RPMI7951 (cell line): Measurements from ENCODE around the gene S100A7. TPM values are rescaled to one million over a fixed set of nuclear protein-coding genes. Genes with fewer than 3 reads are reported as not detected.
"Not testable (repeated sequence)": the region's sequence is repeated elsewhere in the genome, so short reads cannot be mapped to it uniquely, and the experiment has no call there.

Experiments used
- DNase-seq: peaks from one replicate; pipeline ENCODE4 v3.0.0-alpha.2; 2012; ENCODE audit warnings: low read depth
- total RNA-seq: library from RNA; depleted of rRNA; stranded (reverse); fragments of >200 nt; shearing (Covaris generic); gene quantifications from 2 replicates; pipeline ENCODE4 v1.2.3, GENCODE V29; 2014

Gene S100A7
- total RNA-seq, 1 experiment from 2014 or later: not detected

GRCh38 chr1:153476491-153477093 lies 16.1 kb upstream of the S100A7 start:
- DNase-seq: no peak

- DNase-seq: peak; percentile 17
Observed at GRCh38 chr1:153475282-153475681, 14.8 kb upstream of the S100A7 start.

GRCh38 chr1:153474347-153474746 lies 13.9 kb upstream of the S100A7 start:
- no peak for DNase-seq

- DNase-seq: peak; percentile 54
Observed at GRCh38 chr1:153470707-153471106, 10.3 kb upstream of the S100A7 start.

GRCh38 chr1:153466908-153467307 lies 6.5 kb upstream of the S100A7 start:
- no peak for DNase-seq

- DNase-seq: peak; percentile 36
Observed at GRCh38 chr1:153465811-153466636, 5.6 kb upstream of the S100A7 start.

- DNase-seq: not testable (repeated sequence)
Observed at GRCh38 chr1:153462741-153463140, 2.3 kb upstream of the S100A7 start.

GRCh38 chr1:153459655-153460054 lies 796 bp downstream of the S100A7 start:
- no peak for DNase-seq

- DNase-seq: no peak
Observed at GRCh38 chr1:153456396-153456795, 4.1 kb downstream of the S100A7 start.

- DNase-seq: not testable (repeated sequence)
Observed at GRCh38 chr1:153448851-153449250, 11.6 kb downstream of the S100A7 start.

GRCh38 chr1:153447498-153448170 lies 12.8 kb downstream of the S100A7 start:
- DNase-seq: peak; percentile 25

- DNase-seq: no peak
Observed at GRCh38 chr1:153444078-153444477, 16.4 kb downstream of the S100A7 start.

GRCh38 chr1:153443486-153443885 lies 17.0 kb downstream of the S100A7 start:
- no peak for DNase-seq

GRCh38 chr1:153441238-153441755 lies 19.2 kb downstream of the S100A7 start:
- no peak for DNase-seq

- no peak for DNase-seq
Observed at GRCh38 chr1:153439273-153439672, 21.2 kb downstream of the S100A7 start.

- DNase-seq: no peak
Observed at GRCh38 chr1:153438599-153438998, 21.9 kb downstream of the S100A7 start.

GRCh38 chr1:153437236-153437635 lies 23.2 kb downstream of the S100A7 start:
- no peak for DNase-seq

GRCh38 chr1:153434746-153435455 lies 25.6 kb downstream of the S100A7 start:
- DNase-seq: no peak

GRCh38 chr1:153432874-153433681 lies 27.4 kb downstream of the S100A7 start:
- DNase-seq: no peak

- no peak for DNase-seq
Observed at GRCh38 chr1:153431928-153432327, 28.5 kb downstream of the S100A7 start.

GRCh38 chr1:153431427-153431826 lies 29.0 kb downstream of the S100A7 start:
- DNase-seq: no peak
